ENCODE results near the gene ITGB3.
"Not testable (repeated sequence)": the region's sequence is repeated elsewhere in the genome, so short reads cannot be mapped to it uniquely, and the experiment has no call there.

Gene ITGB3

GRCh38 chr17:47250855-47251254 lies 2.8 kb upstream of the ITGB3 start:
- no peak for DNase-seq

- DNase-seq: no peak
Observed at GRCh38 chr17:47251421-47251940, 2.1 kb upstream of the ITGB3 start.

GRCh38 chr17:47252209-47252608 lies 1.4 kb upstream of the ITGB3 start:
- no peak for DNase-seq

GRCh38 chr17:47252766-47253512 lies 688 bp upstream of the ITGB3 start:
- no peak for DNase-seq

- DNase-seq: no peak
Observed at GRCh38 chr17:47254403-47254943, 846 bp downstream of the ITGB3 start.

- DNase-seq: no peak
Observed at GRCh38 chr17:47257651-47258339, 4.2 kb downstream of the ITGB3 start.

- DNase-seq: no peak
Observed at GRCh38 chr17:47262586-47262985, 9.0 kb downstream of the ITGB3 start.

- no peak for DNase-seq
Observed at GRCh38 chr17:47264166-47264565, 10.5 kb downstream of the ITGB3 start.

GRCh38 chr17:47265983-47266541 lies 12.4 kb downstream of the ITGB3 start:
- no peak for DNase-seq

- DNase-seq: no peak
Observed at GRCh38 chr17:47266782-47267181, 13.2 kb downstream of the ITGB3 start.

- DNase-seq: no peak
Observed at GRCh38 chr17:47267354-47267828, 13.8 kb downstream of the ITGB3 start.

- not testable (repeated sequence) for DNase-seq
Observed at GRCh38 chr17:47268964-47269363, 15.3 kb downstream of the ITGB3 start.

GRCh38 chr17:47269561-47270280 lies 16.1 kb downstream of the ITGB3 start:
- DNase-seq: not testable (repeated sequence)

- DNase-seq: no peak
Observed at GRCh38 chr17:47270946-47271705, 17.5 kb downstream of the ITGB3 start.

- no peak for DNase-seq
Observed at GRCh38 chr17:47272491-47272890, 18.9 kb downstream of the ITGB3 start.

- DNase-seq: no peak
Observed at GRCh38 chr17:47273245-47273644, 19.6 kb downstream of the ITGB3 start.

GRCh38 chr17:47274319-47275069 lies 20.9 kb downstream of the ITGB3 start:
- DNase-seq: no peak

GRCh38 chr17:47275245-47275984 lies 21.8 kb downstream of the ITGB3 start:
- no peak for DNase-seq

GRCh38 chr17:47276444-47276843 lies 22.8 kb downstream of the ITGB3 start:
- DNase-seq: no peak

GRCh38 chr17:47276868-47277267 lies 23.2 kb downstream of the ITGB3 start:
- DNase-seq: no peak

- DNase-seq: no peak
Observed at GRCh38 chr17:47277921-47278320, 24.3 kb downstream of the ITGB3 start.

Data from 8988T (cell line).